ENCODE measurements around the gene ARFGAP2. TPM values are rescaled to one million over a fixed set of nuclear protein-coding genes. Genes with fewer than 3 reads are reported as not detected.

The ARFGAP2 gene
- total RNA-seq, 1 donor from 2014 or later = 99.9 TPM

DNA sequence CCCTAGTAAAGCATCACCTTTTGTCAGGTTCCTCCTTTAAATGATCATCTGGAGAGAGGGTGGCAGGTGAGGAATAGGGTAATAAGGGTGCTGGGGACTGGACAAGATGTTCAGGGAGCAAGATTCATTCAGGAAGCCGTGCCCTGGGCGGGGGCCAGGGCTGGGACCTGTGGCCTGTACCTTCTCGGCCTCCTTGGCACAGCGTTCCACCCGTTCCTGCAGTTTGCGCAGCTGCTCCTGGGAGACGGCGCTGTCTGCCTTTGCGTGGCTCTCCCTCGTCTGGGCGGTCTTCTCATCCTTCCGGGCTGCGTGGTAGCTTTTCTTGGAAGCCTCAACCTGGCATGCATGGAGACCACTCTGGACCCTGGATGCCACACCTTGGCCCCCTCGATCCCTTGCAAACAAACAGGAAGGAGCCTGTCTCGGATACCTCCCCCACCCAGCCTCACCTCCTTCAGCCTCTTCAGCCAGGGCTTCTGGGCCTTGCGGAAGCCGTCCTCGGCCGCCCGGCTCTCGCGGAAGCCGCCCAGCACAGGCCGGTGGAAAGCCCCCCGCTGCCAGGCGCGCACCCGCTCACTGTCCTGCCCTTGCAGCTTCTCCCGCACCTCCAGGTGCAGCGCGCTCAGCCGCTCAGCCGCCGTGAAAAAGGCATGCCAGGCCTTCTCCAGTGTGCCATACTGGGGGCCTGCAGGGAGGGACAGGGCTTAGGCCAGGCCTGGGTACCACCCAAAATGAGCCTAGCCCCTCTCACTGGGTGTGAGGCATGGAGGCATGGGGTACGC, 3.5 kb upstream of the ARFGAP2 start:
- Mint-ChIP-seq H3K9me3 (no peaks in the 10 kb centered on the region), H3K4me1 (ENCODE audit: unreplicated experiment) (peaks cover 26% of the 10 kb centered on the region), H3K27ac (peak overlapping the region; percentile 67), H3K4me3 (no peak overlapping the region), H3K27me3 (no peaks in the 10 kb centered on the region), H3K36me3 (peaks cover 11% of the 10 kb centered on the region)
- no peak for DNase-seq (ENCODE audit: extremely low spot score, unreplicated experiment)
- TF ChIP-seq, protein P1, sequence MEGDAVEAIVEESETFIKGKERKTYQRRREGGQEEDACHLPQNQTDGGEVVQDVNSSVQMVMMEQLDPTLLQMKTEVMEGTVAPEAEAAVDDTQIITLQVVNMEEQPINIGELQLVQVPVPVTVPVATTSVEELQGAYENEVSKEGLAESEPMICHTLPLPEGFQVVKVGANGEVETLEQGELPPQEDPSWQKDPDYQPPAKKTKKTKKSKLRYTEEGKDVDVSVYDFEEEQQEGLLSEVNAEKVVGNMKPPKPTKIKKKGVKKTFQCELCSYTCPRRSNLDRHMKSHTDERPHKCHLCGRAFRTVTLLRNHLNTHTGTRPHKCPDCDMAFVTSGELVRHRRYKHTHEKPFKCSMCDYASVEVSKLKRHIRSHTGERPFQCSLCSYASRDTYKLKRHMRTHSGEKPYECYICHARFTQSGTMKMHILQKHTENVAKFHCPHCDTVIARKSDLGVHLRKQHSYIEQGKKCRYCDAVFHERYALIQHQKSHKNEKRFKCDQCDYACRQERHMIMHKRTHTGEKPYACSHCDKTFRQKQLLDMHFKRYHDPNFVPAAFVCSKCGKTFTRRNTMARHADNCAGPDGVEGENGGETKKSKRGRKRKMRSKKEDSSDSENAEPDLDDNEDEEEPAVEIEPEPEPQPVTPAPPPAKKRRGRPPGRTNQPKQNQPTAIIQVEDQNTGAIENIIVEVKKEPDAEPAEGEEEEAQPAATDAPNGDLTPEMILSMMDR (conservative IDR thresholded peaks at IDR 0.05) = no peak

DNA sequence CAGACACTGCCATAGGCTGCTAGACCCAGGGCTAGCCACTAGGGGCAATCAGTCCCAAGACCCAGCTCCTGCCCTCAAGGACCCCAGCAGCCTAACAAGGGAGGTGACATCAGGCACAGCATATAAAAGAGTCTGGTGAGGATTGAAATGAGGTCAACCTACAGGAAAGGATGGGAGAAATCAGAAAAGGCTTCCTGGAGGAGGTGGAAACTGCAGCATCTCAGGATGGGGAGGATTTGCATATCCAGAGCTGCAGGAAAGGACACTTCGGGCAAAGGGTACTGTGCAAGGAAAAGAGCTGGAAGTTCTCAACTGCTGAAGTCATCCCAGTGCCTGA, 2.9 kb upstream of the ARFGAP2 start:
- Mint-ChIP-seq H3K4me3 (peak overlapping the region; percentile 45), H3K36me3 (peaks cover 11% of the 10 kb centered on the region), H3K27me3 (no peaks in the 10 kb centered on the region), H3K27ac (peak overlapping the region; percentile 67), H3K9me3 (no peaks in the 10 kb centered on the region), H3K4me1 (ENCODE audit: unreplicated experiment) (peaks cover 22% of the 10 kb centered on the region)
- TF ChIP-seq, protein P1 (conservative IDR thresholded peaks at IDR 0.05) = peak; percentile 77
- no peak for DNase-seq (ENCODE audit: extremely low spot score, unreplicated experiment)

DNA sequence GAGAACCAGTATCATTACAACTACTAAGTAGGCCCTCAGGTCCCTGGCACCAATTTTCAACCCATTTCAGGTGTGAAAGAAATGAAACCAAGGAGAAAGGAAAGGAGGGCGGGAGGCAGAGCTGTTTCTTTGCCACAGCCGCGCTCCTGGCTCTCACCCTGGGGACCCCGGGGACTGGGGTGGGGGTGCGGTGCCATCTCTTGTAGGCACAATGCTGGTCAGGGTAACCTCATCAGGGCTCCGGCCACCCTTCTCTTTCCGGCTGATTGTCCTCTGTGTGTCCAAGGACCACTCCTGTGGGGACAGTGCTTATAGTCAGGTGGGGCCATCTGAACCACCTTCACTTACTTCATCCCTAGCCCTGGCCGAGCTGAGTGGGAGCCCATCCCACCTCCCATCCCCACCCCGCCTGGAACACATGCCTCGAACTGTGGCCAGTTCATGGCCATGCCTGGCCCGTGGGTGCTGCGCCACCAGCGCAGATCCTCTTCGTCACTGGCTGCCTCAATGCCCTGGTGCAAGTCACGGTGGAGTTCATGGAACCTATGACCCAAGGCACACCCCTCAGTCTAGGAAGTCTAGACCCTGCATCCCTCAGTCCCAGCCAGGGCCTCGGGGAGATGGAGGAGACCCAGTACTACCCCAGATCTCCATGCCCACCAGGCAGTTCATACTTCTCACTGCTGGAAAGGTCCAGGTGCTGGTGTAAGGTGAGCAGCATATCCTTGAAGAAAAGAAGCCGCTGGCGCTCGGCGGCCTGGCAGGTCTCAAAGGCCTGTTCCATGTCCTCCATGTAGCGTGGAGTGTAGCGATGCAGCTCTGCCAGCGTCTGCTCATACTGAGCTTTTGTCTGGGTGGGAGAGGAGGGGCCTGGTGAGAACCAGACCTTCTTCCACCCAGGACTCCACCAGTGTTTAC, 2.3 kb upstream of the ARFGAP2 start:
- Mint-ChIP-seq H3K27me3 (no peaks in the 10 kb centered on the region), H3K36me3 (peaks cover 11% of the 10 kb centered on the region), H3K4me3 (peak overlapping the region; percentile 45), H3K9me3 (no peaks in the 10 kb centered on the region), H3K4me1 (ENCODE audit: unreplicated experiment) (peaks cover 18% of the 10 kb centered on the region), H3K27ac (peak overlapping the region; percentile 67)
- TF ChIP-seq, protein P1 (conservative IDR thresholded peaks at IDR 0.05) = no peak
- DNase-seq (ENCODE audit: extremely low spot score, unreplicated experiment) = no peak

DNA sequence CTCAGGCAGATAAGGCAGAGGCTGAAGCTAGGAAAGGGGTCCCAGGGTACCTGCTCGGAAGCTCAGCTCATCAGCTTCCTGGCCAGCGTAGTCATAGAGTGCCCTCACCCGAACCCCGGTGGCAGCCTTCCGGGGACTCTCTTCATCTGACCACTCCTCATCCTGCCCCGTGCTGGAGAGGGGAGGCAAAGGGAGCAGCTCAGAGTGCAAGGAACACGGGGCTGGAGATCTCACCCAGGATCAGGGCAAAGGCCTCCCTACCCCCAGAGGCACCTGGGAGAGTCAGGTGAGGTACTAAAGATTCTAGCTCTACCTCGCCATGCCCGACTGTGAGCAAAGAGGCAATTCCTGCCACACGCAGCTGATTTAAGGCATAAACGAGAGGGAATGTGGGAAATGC, 1.6 kb upstream of the ARFGAP2 start:
- TF ChIP-seq, protein P1 (conservative IDR thresholded peaks at IDR 0.05) = no peak
- Mint-ChIP-seq H3K4me3 (no peak overlapping the region), H3K36me3 (peaks cover 11% of the 10 kb centered on the region), H3K9me3 (no peaks in the 10 kb centered on the region), H3K27me3 (no peaks in the 10 kb centered on the region), H3K27ac (no peak overlapping the region), H3K4me1 (ENCODE audit: unreplicated experiment) (peaks cover 18% of the 10 kb centered on the region)
- no peak for DNase-seq (ENCODE audit: extremely low spot score, unreplicated experiment)

DNA sequence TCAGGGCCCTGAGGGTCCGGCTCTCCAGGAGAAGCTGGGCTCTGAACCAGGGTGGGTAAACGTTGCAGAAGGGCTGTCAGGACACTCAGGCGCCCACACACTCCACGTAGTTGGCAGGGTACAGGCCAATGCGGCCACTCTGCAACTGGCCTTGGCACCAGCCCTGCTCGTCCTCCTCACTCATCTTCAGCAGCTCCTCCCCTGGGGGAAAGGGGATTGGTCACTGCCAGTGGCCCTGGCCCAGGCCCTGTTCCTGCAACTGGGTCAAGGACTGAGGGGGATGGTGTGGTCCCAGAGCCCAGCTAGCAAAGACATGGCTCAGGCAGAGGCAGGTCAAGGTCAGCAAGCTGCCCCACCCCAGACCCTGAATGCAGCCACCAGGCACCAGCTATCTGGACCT, 1.2 kb upstream of the ARFGAP2 start:
- no peaks in the 10 kb centered on the region for H3K27me3 Mint-ChIP-seq
- DNase-seq (ENCODE audit: extremely low spot score, unreplicated experiment) = no peak
- peak overlapping the region; percentile 100 for H3K27ac Mint-ChIP-seq
- H3K4me1 Mint-ChIP-seq (ENCODE audit: unreplicated experiment) = peaks cover 18% of the 10 kb centered on the region
- peak overlapping the region; percentile 99 for H3K4me3 Mint-ChIP-seq
- H3K9me3 Mint-ChIP-seq = no peaks in the 10 kb centered on the region
- peaks cover 15% of the 10 kb centered on the region for H3K36me3 Mint-ChIP-seq
- TF ChIP-seq, protein P1 (conservative IDR thresholded peaks at IDR 0.05) = no peak
